AG08395 (cell line): ENCODE measurements around the gene TRABD.
"Not testable (repeated sequence)": the region's sequence is repeated elsewhere in the genome, so short reads cannot be mapped to it uniquely, and the experiment has no call there.

ENCODE experiments used
- DNase-seq: peaks from one replicate; pipeline ENCODE4 v3.0.0; 2012; ENCODE audit warnings: mixed read lengths, low spot score

TRABD gene, protein sequence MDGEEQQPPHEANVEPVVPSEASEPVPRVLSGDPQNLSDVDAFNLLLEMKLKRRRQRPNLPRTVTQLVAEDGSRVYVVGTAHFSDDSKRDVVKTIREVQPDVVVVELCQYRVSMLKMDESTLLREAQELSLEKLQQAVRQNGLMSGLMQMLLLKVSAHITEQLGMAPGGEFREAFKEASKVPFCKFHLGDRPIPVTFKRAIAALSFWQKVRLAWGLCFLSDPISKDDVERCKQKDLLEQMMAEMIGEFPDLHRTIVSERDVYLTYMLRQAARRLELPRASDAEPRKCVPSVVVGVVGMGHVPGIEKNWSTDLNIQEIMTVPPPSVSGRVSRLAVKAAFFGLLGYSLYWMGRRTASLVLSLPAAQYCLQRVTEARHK

DNA sequence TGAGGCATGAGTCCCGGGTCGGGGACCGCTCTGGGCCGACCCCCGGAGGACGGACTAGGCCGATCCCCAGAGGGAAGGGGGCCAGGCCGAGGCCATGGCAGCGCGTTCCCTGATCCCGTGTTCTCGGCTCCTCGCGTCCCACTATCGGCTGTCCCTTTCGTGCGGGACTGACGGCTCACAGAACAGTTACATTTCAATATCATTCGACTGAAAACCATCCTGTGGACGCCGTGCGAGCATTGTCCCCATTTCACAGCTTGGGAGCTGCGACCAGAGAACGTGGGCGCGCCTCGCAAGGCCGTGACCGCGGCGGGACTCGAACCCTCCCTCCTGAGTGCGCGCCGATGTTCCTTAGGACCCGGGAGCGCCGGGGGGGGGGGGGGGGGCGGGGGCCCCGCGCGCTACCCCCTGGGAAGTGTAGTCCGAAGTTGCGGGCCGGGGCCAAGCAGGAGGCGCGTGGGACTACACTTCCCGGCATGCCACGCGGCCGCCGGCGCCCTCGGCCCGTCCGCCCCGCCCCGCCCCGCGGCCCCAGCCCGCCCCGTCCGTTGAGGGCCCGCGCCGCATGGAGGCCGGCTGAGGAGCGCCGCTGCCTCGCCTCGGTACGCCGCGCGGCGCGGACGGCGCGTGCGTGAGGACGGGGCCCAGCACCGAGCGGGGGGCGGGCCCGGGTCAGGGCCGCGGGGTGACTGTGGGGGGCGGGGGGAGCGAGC is at the start of gene TRABD:
TRABD (plus strand) TSS at position 539 of the 713 bp plus-strand sequence. CDS start 7,148 bp downstream, outside the sequence.
- peak; percentile 96 for DNase-seq

DNA sequence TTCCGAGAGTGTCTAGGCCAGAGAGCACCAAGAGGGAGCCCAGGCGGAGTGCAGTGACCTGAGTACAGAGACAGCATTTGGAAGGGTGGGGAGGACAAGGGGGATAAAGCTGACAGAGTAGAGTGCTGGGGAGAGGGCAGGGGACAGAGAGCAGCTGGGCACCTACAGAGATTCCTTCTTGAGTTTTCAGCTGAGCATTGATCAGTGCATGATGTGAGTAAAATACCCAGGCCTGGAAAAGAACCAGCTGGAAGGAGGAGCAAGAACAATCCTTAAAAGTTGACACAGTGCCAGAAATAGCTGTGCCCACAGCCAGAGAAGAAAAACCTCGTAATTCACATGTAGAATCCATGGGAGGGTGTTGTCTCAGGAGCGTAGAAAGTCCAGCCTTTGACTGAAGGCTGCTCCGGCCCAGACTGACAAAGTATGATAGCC is 49.1 kb upstream of the TRABD start:
- DNase-seq = no peak

DNA sequence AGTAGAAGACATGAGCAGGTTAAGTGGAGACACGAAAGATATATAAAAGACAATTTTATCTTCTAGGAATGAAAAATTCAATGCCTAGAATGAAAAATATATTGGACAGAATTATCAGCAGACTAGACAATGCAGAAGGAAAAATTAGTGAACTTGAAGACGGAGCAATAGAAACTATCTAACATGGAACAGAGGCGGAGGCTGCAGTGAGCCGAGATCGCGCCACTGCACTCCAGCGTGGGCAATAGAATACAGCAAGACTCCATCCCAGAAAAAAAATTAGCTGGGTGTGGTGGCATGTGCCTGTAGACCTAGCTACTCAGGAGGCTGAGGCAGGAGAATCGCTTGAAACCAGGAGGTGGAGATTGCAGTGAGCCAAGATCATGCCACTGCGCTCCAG is 48.4 kb upstream of the TRABD start:
- not testable (repeated sequence) for DNase-seq

DNA sequence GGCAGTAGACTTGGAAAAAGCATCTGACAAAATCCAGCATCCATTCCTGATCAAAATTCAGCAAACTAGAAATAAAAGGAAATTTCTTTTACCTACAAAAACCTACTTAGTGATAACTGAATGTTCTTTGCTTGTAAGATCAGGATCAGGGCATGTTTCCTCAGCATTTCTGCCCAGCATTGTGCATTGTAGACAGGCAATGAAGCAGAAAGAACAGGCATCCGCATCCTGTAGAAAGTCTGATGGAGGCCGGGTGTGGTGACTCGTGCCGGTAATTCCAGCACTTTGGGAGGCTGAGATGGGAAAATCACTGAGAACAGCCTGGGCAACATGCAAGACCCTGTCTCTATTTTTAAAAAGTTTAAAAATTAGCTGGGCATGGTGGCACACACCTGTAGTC is 47.7 kb upstream of the TRABD start:
- DNase-seq = no peak

DNA sequence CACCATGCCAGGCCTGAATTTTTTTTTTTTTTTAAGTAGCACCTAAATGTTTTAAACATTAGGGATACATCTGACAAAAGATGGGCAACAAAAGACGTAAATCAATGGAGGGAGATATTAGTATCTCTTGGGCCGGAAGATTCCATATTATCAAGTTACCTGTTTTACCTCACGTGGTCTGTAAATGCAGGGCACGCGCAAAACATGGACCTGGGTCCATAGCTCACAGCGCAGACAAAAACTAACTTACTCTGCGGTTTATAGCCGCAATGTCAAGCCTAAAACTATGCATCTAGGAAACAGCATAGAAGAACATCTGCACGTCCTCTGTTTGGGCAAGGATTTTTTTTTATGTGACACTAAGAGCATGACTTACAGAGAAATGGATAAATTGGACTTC is 46.7 kb upstream of the TRABD start:
- DNase-seq = no peak

DNA sequence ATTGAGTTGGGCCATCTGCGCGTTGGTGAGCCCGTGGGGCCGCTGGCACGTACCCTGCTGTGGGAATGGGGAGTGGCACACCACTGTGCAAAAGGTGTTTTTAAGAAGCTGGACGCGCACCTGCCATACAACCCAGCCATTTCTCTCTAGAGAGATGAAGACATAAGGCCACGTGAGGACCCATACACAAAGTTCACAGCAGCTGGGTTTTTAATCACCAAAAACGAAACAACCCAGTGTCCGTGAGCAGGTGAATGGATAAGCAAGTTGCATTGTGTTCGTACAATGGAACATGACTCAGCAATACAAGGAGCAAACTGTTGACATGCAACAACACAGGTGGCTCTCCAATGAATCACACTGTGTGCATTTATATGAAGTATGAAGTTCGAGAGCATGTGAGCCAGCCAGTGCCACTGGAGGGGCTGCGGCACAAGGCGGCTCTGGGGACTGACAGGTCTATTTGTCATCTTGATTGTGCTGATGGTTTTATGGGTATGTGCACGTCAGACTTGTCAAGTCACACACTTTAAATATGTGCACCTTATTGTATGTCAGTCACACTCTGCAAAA is 45.8 kb upstream of the TRABD start:
- no peak for DNase-seq

DNA sequence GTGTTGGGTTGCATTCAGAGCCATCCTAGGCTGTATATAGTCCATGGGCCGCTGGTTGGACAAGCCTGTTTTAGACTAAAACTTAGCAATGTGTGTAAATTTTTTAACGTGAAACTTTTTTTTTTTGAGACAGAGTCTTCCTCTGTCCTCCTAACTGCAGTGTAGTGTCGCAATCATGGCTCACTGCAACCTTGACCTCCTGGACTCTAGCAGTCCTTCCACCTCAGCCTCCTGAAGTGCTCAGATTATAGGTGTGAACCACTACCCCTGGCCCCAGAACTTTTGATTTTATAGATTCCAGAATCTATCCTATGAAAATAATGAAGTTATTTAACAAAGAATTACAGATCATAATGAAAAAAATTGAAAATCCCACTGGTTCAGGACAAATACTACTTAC is 45.1 kb upstream of the TRABD start:
- DNase-seq = no peak

DNA sequence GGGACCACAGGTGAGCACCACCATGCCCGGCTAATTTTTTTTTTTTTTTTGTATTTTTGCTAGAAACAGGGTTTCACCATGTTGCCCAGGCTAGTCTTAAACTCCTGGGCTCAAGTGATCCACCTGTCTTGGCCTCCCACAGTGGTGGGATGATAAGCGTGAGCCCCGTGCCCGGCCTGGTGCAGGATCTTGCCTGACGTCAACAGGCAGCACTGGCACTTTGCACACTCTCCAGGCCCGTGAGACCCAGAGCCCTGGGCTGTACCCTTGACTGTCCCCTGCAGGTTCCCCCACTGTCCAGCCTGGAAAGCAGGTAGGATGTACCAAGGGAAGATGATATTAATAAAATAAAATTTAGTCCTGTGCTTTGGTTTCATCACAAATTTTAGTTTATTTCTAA is 44.3 kb upstream of the TRABD start:
- no peak for DNase-seq

DNA sequence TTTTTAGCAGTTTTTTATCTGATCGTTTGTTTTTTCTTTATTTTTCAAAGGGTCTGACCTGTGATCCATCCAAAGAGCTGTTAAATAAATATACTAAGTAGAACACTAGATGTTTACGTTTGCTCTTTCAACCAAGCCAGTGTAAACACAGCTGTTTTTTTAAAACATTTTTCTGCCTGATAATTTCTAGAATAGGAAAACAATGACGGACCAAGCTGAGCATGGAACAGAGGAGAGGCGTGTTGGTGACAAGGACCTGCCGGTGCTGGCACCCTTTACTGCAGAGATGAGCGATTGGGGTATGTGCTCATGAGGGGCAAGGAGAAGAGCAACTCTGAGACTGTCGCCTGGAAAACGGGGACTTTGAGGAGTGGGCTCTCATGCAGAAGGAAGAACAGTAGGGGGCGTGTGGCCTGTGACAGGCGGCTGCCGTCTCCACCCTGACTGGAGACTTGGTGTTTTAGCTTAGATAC is 43.8 kb upstream of the TRABD start:
- DNase-seq = no peak

DNA sequence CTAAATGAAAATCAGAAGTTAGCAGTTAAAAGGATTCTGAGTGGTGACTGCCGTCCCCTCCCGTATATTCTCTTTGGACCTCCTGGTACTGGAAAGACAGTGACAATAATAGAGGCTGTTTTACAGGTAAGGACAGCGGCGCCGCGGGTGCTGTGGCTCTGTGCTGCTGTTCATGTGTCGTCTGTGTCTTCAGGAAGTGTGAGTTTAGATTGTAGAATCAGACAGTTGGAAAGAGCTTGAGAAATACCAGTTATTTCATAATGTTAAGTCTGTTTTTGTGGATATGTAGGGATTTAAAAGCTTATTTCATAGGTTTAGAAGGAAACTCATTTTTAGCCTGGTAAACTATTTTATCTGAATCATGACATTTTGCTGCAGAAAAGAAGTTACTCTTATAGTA is 42.6 kb upstream of the TRABD start:
- no peak for DNase-seq

DNA sequence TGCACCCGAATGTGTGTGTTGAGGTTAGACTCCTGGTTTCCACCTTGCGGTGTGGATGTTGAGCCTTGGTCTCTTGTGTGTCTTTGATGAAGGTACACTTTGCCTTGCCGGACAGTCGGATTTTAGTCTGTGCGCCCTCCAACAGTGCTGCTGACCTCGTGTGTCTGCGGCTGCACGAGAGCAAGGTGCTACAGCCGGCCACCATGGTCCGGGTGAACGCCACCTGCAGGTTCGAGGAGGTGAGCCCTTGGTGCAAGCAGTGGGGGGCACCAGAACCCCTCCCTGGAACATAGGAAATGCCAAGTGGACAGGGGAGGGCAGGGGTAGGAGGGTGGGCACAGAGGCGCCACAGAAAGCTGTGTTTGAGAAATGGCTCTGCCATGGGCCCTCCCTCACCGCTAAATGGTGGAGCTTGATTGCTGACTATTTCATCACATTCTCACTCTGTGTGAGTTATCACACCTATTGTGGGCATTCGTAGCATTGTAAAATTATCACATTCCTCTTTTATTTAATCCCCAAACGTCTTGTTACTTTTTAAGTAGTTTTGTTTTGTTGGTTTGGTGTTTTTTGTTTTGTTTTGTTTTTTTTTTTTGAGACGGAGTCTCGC is 41.6 kb upstream of the TRABD start:
- DNase-seq = no peak

DNA sequence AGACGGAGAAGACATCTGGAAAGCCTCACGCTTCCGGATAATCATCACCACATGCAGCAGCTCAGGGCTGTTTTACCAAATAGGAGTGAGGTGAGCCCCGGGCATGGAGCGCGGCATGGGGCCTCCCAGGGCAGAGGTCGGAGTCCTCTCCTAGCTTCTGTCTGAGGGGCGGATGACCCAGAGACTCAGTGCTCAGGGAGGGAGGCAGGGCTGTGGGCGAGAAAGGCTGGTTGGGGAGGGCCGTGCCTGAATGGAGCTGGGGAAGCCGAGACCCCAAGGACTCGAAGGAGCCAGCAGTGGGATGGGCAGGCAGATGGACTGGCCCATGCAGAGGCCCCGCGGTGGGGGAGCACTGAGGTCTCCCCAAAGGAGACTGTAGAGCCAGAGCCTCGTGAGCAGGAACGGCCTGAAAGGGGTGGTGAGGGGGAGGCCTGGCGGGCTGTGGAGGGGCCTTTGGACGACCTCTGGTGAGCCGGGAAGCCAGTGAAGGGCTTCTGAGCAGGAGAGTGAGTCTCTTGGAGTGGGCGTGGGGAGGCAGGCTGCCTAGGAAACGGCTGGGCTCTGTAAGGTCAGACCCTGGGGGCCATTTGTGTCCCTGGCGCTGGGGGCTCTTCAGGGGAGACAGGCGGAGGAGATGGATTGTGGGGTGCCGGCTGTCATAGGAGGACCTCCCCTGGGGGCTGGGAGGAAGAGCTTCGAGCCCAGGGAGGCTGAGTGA is 39.8 kb upstream of the TRABD start:
- no peak for DNase-seq

DNA sequence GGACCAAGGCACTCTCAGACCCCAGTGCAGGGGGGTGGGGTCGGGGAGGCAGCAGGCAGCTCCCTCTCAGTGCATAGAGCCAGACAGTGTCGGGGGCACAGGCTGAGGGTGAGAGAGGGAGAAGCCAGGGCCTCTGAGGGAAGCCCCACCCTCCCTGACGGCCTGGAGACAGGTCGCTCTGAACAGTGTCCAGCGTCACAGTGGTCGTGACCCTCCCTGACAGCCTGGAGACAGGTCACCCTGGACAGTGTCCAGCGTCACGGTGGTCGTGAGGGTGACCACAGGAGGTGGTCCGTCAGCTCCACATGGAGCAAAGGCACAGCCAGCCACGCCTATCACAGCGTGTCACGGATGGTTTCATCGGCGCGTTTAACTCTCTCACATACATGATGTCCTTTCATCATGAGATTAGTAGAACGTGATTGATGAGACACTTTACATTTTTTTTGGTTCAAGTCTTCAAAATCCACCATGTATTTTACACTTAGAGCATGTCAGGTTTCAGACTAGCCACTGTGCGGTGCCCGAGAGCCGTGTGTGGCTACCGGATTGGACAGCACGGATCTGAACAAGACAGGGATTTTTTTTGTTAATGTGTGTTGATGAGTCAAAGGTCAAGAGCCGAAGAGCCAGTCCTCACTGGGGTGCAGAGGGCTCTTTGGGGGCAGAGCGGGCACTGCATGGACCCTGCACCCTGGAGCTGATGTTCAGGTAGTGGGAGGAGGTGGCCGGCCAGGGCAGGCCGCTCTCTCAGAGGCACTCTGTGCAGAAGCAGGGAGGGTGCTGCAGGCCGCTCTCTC is 39.1 kb upstream of the TRABD start:
- DNase-seq = peak; percentile 92

DNA sequence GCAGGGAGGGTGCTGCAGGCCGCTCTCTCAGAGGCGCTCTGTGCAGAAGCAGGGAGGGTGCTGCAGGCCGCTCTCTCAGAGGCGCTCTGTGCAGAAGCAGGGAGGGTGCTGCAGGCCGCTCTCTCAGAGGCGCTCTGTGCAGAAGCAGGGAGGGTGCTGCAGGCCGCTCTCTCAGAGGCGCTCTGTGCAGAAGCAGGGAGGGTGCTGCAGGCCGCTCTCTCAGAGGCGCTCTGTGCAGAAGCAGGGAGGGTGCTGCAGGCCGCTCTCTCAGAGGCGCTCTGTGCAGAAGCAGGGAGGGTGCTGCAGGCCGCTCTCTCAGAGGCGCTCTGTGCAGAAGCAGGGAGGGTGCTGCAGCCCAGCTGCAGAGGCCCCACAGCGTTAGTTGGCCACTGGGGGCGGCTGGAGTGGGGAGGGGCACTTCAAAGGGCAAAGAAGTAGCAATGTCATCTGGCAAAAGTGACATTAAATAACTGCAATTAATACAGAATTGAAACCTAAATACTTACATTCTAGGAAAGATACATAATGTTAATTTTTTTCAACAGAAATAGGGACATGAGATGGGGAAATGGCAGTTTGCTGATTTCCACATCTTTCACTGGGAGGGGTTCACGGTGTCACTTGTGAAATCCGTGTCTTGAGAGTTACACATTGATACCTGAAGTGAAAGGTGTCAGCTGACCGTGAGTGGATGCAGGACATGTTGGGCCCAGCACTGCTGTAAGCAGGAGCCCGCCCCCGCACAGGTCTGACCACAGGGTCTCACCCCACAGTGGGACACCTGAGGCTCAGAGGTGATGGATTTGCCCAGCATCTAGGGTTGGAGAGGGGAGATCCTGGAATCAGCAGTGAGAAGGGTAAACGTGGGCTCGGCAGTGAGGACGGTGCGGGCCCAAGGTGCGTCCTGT is 38.2 kb upstream of the TRABD start:
- DNase-seq = not testable (repeated sequence)

DNA sequence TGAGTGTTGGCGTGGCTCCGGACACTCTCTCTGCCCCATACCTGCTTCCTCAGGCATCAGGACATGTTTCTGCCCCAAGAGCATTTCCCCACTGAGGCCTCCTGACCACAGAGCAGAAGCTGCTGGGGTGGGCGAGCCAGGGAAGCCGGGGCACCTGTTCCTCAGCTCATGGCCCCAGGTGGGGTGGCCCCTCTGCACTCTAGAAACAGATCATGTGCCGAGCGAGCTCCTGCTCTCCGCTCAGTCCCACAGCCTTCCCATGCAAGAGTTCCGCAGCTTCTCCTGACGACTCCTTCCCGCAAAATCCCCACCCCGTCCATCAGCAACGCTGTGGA is 37.6 kb upstream of the TRABD start:
- DNase-seq = no peak

DNA sequence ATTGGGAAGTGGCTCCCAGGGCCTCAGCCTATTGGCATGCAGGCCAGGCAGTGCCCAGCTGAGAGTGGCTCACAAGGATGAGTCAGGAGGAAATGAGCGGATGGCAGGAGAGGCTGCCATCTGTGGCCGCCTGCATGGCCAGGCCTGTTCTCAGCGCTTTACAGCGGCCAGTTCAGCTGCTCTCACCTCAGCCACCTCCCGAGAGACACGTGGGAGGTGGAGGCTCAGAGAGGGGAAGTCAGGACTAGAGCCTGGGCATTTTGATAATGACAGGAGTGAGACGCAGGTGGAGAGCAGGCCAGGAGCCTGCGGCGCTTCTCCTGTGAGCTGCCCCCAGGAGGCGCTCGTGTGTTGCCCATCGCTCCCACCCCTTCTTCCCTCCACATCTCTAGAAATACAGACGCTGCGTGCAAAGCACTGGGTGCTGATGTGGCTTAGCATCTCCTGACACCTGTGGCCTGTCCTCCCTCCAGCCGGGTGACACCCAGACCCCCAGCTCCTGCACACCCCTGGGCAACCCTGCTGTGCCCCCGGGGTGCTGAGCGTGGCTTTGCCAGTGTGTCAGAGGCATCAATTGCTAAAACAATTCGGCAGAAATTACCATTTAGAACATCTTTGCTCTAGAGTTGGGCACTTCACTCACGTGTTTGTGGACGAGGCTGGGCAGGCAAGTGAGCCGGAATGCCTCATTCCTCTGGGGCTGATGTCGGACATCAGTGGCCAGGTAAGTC is 36.6 kb upstream of the TRABD start:
- peak; percentile 35 for DNase-seq

DNA sequence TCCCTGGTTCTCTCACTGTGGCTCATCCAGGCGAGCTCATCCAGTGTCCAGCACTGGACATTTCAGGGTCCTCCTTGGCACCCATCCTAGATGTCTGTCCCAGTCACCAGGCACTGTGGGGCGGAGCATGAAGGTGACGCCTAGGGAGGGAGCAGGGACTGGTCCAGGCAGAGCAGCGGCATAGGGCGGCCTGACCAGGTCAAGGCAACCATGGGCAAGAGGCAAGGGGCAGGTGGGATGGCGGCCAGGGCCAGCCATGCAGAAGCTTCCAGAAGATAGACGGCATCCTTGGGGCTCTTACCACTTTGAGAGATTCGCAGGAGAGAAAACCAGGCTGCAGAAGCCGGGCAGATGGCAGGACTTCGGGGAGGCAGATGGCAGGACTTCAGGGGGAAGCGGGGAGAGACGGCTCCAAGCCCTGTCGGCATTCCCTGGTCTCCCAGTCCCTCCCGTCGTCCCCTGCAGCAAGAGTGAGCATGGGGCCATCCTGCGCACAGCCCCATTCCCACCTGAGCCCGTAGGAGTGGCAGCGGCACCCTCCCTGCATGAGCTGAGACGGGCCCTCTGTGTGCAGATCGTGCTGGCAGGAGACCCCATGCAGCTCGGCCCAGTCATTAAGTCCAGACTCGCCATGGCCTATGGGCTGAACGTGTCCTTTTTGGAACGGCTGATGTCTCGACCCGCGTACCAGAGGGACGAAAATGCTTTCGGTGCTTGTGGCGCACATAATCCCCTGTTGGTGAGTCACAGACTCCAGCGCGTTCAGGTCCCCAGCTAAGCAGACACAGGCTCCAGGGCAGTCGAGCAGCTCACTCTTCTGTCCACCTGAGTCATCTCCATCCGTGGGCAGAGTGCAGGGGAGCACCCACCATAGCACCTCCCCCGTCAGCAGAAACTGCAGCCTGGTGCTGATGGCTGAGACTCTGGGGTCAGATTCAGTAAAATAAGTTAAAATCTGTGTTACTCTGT is 35.3 kb upstream of the TRABD start:
- DNase-seq = no peak
